ENCODE data around the gene ANKRD33. TPM values are rescaled to one million over a fixed set of nuclear protein-coding genes. Genes with fewer than 3 reads are reported as not detected.

ANKRD33 gene
- total RNA-seq, 1 donor from 2014 or later, result not detected

GRCh38 chr12:51900323-51900889 lies 12.5 kb downstream of the ANKRD33 start:
- Mint-ChIP-seq H3K4me1 (ENCODE audit: low read depth, unreplicated experiment) (peaks cover 9% of the 10 kb centered on the region), H3K36me3 (ENCODE audit: unreplicated experiment) (peaks cover 5% of the 10 kb centered on the region), H3K27ac (ENCODE audit: unreplicated experiment) (no peak overlapping the region), H3K4me3 (ENCODE audit: unreplicated experiment) (no peak overlapping the region), H3K9me3 (ENCODE audit: unreplicated experiment) (peaks cover 3% of the 10 kb centered on the region), H3K27me3 (ENCODE audit: unreplicated experiment) (peaks cover 5% of the 10 kb centered on the region)
- no peak for TF ChIP-seq CTCF (IDR thresholded peaks at IDR 0.05; ENCODE audit: partially characterized antibody, unreplicated experiment)
- no peak for DNase-seq

GRCh38 chr12:51901121-51901817 lies 13.4 kb downstream of the ANKRD33 start:
- TF ChIP-seq CTCF (IDR thresholded peaks at IDR 0.05; ENCODE audit: partially characterized antibody, unreplicated experiment), result no peak
- H3K27ac Mint-ChIP-seq (ENCODE audit: unreplicated experiment), result no peak overlapping the region
- H3K36me3 Mint-ChIP-seq (ENCODE audit: unreplicated experiment), result peaks cover 5% of the 10 kb centered on the region
- H3K27me3 Mint-ChIP-seq (ENCODE audit: unreplicated experiment), result peaks cover 3% of the 10 kb centered on the region
- DNase-seq, result no peak
- peaks cover 6% of the 10 kb centered on the region for H3K9me3 Mint-ChIP-seq (ENCODE audit: unreplicated experiment)
- H3K4me1 Mint-ChIP-seq (ENCODE audit: low read depth, unreplicated experiment), result peaks cover 16% of the 10 kb centered on the region
- H3K4me3 Mint-ChIP-seq (ENCODE audit: unreplicated experiment), result no peak overlapping the region

GRCh38 chr12:51901881-51902280 lies 14.0 kb downstream of the ANKRD33 start:
- H3K27me3 Mint-ChIP-seq (ENCODE audit: unreplicated experiment), result peaks cover 3% of the 10 kb centered on the region
- no peak overlapping the region for H3K27ac Mint-ChIP-seq (ENCODE audit: unreplicated experiment)
- H3K36me3 Mint-ChIP-seq (ENCODE audit: unreplicated experiment), result peaks cover 5% of the 10 kb centered on the region
- no peak overlapping the region for H3K4me3 Mint-ChIP-seq (ENCODE audit: unreplicated experiment)
- peaks cover 6% of the 10 kb centered on the region for H3K9me3 Mint-ChIP-seq (ENCODE audit: unreplicated experiment)
- DNase-seq, result no peak
- TF ChIP-seq CTCF (IDR thresholded peaks at IDR 0.05; ENCODE audit: partially characterized antibody, unreplicated experiment), result no peak
- peaks cover 12% of the 10 kb centered on the region for H3K4me1 Mint-ChIP-seq (ENCODE audit: low read depth, unreplicated experiment)

GRCh38 chr12:51904951-51905470 lies 17.1 kb downstream of the ANKRD33 start:
- Mint-ChIP-seq H3K36me3 (ENCODE audit: unreplicated experiment) (peaks cover 5% of the 10 kb centered on the region), H3K27me3 (ENCODE audit: unreplicated experiment) (peaks cover 5% of the 10 kb centered on the region), H3K4me3 (ENCODE audit: unreplicated experiment) (no peak overlapping the region), H3K9me3 (ENCODE audit: unreplicated experiment) (peaks cover 3% of the 10 kb centered on the region), H3K4me1 (ENCODE audit: low read depth, unreplicated experiment) (peaks cover 12% of the 10 kb centered on the region), H3K27ac (ENCODE audit: unreplicated experiment) (no peak overlapping the region)
- no peak for DNase-seq
- TF ChIP-seq CTCF (IDR thresholded peaks at IDR 0.05; ENCODE audit: partially characterized antibody, unreplicated experiment), result no peak

All from glutamatergic neuron (in vitro differentiated cells).